ENCODE results near the gene C17orf58. TPM values are rescaled to one million over a fixed set of nuclear protein-coding genes. Genes with fewer than 3 reads are reported as not detected.
A peak's percentile ranks its signal among the peaks of the same experiment; 100 is the strongest.

Gene C17orf58
- total and polyA plus RNA-seq, 2 of the 8 experiments (the other 6 are each of a cell fraction or from before 2014, with no cell fraction given), result 22.6 to 24.1 TPM

DNA sequence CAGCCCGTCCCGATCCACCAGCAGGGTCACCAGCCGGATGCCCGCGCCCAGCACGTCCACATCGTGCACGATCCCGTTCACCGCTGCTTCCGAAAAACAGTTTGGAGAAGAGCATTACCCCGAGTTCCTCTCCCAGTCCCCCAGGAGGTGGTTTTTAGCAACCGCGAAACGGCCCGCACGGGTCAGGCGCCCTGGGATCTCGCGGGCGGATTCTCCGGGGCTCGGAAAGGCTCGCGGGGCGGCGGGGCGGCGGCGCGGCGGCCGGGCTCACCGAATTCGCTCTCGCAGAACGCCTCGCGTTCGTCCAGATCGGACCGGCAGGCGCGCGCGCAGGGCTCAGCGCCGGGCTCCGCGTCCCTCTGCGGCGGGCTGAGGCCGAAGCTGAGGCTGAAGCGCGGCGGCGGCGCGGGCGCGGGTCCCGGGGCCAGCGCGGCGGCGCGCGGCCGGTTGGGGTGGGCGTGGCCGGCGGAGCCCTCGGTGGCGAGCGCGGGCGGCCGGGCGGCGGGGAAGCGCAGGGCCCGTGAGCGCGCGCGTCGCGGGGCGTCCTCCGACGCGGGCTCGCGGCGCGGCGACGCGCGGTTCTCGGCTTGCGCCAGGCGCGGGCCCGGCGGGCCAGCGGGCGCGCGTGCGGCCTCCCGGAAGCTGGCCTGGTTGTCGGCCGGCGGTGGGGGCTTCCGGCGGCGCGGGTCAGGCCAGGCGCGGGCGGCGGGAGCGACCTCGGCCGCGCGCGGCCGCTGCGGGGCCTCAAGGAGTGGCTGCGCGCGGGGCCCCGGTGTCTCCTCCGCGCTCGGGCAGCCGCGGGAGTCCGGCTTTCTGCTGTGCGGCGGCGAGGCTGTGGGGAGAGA lies 2.9 kb downstream of the C17orf58 start:
- POLR2A ChIA-PET (ENCODE audit: partially characterized antibody), result interaction anchor here (0.5 to 1.9 kb wide), 8 partner anchors 11 to 343 kb away, joined by 3 to 13 read pairs (median 3); no protein-coding TSS in a partner anchor
- Histone ChIP-seq H3K14ac (ENCODE audit: insufficient read length) (no peak overlapping the region), H3K23ac (ENCODE audit: insufficient read length) (no peak overlapping the region), H4K91ac (replicated peaks; ENCODE audit: insufficient read length, low read length) (peak overlapping the region; percentile 75), H2BK120ac (replicated peaks; ENCODE audit: low read depth, low read length) (no peak overlapping the region), H3K4ac (replicated peaks; ENCODE audit: insufficient read length, low read depth, low read length) (peak overlapping the region; percentile 97), H2BK12ac (ENCODE audit: low read depth, low read length) (no peak overlapping the region; the same call in 1 of the 2 replicates), H3K4me3 (ENCODE audit: extremely low read depth in 1 of 4, insufficient read depth in 2 of 4, low read depth in 3 of 4, low read length in 4 of 4) (peak overlapping the region; percentile 84 to 97 (median 86)), H4K8ac (ENCODE audit: extremely low read depth, insufficient read depth, low read length) (peak overlapping the region; percentile 95), H3K4me2 (ENCODE audit: insufficient read depth in 1 of 2, low read depth in 2 of 2, low read length in 2 of 2) (peak overlapping the region; percentile 83 to 92), H3K23me2 (ENCODE audit: low read depth, low read length) (peaks cover 9% of the 10 kb centered on the region; the same call in 1 of the 2 replicates), H4K5ac (ENCODE audit: insufficient read length, low read depth, low read length) (peak overlapping the region; percentile 88), H3K9me3 (ENCODE audit: insufficient read depth in 2 of 2, low read depth in 1 of 2, low read length in 1 of 2) (no peaks in the 10 kb centered on the region), H4K20me1 (replicated peaks in 1 of 2; ENCODE audit: control insufficient read depth in 1 of 2, insufficient read depth in 2 of 2, low read length in 2 of 2) (no peaks in the 10 kb centered on the region), H3K27me3 (replicated peaks in 1 of 4; ENCODE audit: control insufficient read depth in 3 of 4, extremely low read depth in 1 of 4, insufficient read depth in 3 of 4, low read length in 3 of 4) (peaks cover 0 to 21% (median 10%) of the 10 kb centered on the region in 4 experiments; a peak in 6 of 7 replicates), H3K4me1 (replicated peaks in 1 of 4; ENCODE audit: control insufficient read depth in 3 of 4, insufficient read depth in 4 of 4, low read length in 3 of 4) (peaks cover 0 to 13% (median 7%) of the 10 kb centered on the region in 4 experiments; a peak in 4 of 7 replicates), H3K56ac (replicated peaks; ENCODE audit: insufficient read length, low read depth, low read length) (peak overlapping the region; percentile 82), H2BK15ac (ENCODE audit: low read length) (no peak overlapping the region), H3K27ac (ENCODE audit: low read depth, low read length) (peak overlapping the region; percentile 66; the same call in 1 of the 2 replicates), H3K79me2 (ENCODE audit: control insufficient read depth in 1 of 2, insufficient read depth in 2 of 2, low read length in 2 of 2) (no peaks in the 10 kb centered on the region), H2BK20ac (ENCODE audit: low read length) (no peak overlapping the region), H3K36me3 (ENCODE audit: control insufficient read depth in 2 of 4, insufficient read depth in 4 of 4, low read length in 3 of 4) (no peaks in the 10 kb centered on the region), H2AK5ac (ENCODE audit: low read depth, low read length) (no peak overlapping the region), H2BK5ac (ENCODE audit: low read depth, low read length) (peak overlapping the region; percentile 81), H3K79me1 (ENCODE audit: low read depth, low read length) (no peaks in the 10 kb centered on the region), H3K9ac (replicated peaks in 1 of 4; ENCODE audit: extremely low read depth in 1 of 4, low read depth in 3 of 4, low read length in 3 of 4) (peak overlapping the region; percentile 72 to 81 (median 76)), H2AFZ (ENCODE audit: low read length) (peak overlapping the region; percentile 90), H3K18ac (ENCODE audit: extremely low read depth, low read length) (peak overlapping the region; percentile 93)
- peak in 1 of 2 experiments; percentile 84 for DNase-seq (ENCODE audit: low read depth in 1 of 2, low spot score in 2 of 2)
- no peak for FAIRE-seq
- 2% methylated on average over 61 of the region's 144 CpGs; no CpG with 5 or more reads in 1 of the 2 experiments for WGBS, 2 experiments (ENCODE audit: extremely low coverage in 1 of 2, insufficient coverage in 1 of 2, insufficient read length in 1 of 2, insufficient replicate concordance in 2 of 2, low coverage in 1 of 2, low lambda C conversion rate in 2 of 2, missing lambda C conversion rate in 1 of 2)
- CTCF ChIA-PET (ENCODE audit: partially characterized antibody), result interaction anchor here (1.0 to 2.1 kb wide), 2 partner anchors 8 to 16 kb away, joined by 3 to 8 read pairs; no protein-coding TSS in a partner anchor
- TF ChIP-seq KDM5A (IDR thresholded peaks at IDR 0.05; ENCODE audit: low read length), result no peak
- TF ChIP-seq BRCA1 (IDR thresholded peaks at IDR 0.05; ENCODE audit: low read depth, low read length), result no peak
- no peak for TF ChIP-seq RAD21 (IDR thresholded peaks at IDR 0.05 in 1 of 2, conservative IDR thresholded peaks at IDR 0.05 in 1 of 2; ENCODE audit: low read depth in 2 of 2, low read length in 2 of 2)
- TF ChIP-seq PHF8 (conservative IDR thresholded peaks at IDR 0.05; ENCODE audit: low read depth, low read length), result peak; percentile 74
- TF ChIP-seq CTBP2 (IDR thresholded peaks at IDR 0.05; ENCODE audit: borderline replicate concordance, insufficient read depth, insufficient read length, low read length), result no peak
- no peak for TF ChIP-seq BCL11A (IDR thresholded peaks at IDR 0.05; ENCODE audit: low read depth in 2 of 2, low read length in 2 of 2)
- TF ChIP-seq RNF2 (IDR thresholded peaks at IDR 0.05; ENCODE audit: borderline replicate concordance, low read depth, low read length, missing control alignments, poor library complexity, severe bottlenecking), result no peak
- TF ChIP-seq SP1 (IDR thresholded peaks at IDR 0.05; ENCODE audit: low read depth, low read length), result no peak
- no peak for TF ChIP-seq JUN (IDR thresholded peaks at IDR 0.05; ENCODE audit: low read depth, low read length)
- TF ChIP-seq BACH1 (IDR thresholded peaks at IDR 0.05; ENCODE audit: low read length), result no peak
- no peak for TF ChIP-seq TBP (IDR thresholded peaks at IDR 0.05; ENCODE audit: low read depth, low read length)

All from H1 (cell line).